Hepatocyte (in vitro differentiated cells): ENCODE results near the gene RNASE3.
"Not testable (repeated sequence)": the region's sequence is repeated elsewhere in the genome, so short reads cannot be mapped to it uniquely, and the experiment has no call there.

Experiments
- CTCF ChIP-seq: fragments of 200-600 bp; sonication (generic); IDR thresholded peaks from 2 replicates; pipeline ENCODE4 v1.5.1; 2016; ENCODE audit warnings: antibody characterized with exemption, mild to moderate bottlenecking; ENCODE audit not compliant: poor library complexity
- EZH2 ChIP-seq: fragments of 200-600 bp; sonication (generic); IDR thresholded peaks from 2 replicates; pipeline ENCODE4 v1.6.1; 2016; ENCODE audit warnings: antibody characterized with exemption, mild to moderate bottlenecking, borderline replicate concordance

- not testable (repeated sequence) for TF ChIP-seq EZH2, CTCF
Observed at GRCh38 chr14:20891126-20891825, at the start of gene RNASE3.
